ENCODE results near the gene PRAMEF18.
"Not testable (repeated sequence)": the region's sequence is repeated elsewhere in the genome, so short reads cannot be mapped to it uniquely, and the experiment has no call there.

PRAMEF18 gene

DNA sequence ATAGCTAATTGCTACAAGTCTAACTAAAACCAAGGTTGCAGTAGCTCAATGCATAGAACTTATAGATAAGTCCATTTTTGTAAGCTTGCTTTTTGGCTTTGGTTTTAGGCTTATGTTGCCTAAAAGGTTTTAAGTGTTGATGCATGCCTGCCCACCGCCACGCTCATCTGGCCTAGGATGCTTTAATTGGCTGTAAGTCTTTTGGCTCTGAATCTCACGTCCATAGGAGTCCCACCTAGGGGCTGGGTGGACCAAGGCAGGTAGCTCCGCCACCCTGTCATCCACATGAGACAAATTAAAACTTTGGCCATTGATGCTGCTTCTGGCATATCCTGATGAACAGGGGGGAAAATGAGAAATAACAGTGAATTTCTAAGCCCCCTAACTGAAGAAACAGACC lies 11.6 kb upstream of the PRAMEF18 start:
- not testable (repeated sequence) for H3K27ac ChIP-seq (replicated peaks; ENCODE audit: low read length); H3K79me1 ChIP-seq (ENCODE audit: low read depth, low read length); H3K14ac ChIP-seq (ENCODE audit: low read length); H3K9me3 ChIP-seq (replicated peaks in 1 of 2; ENCODE audit: control insufficient read depth in 2 of 2, insufficient read depth in 1 of 2, low read depth in 1 of 2, low read length in 2 of 2); H3K36me3 ChIP-seq (replicated peaks in 1 of 2; ENCODE audit: control insufficient read depth in 2 of 2, insufficient read depth in 2 of 2, low read length in 2 of 2); H2BK15ac ChIP-seq (ENCODE audit: low read length); H3K4me2 ChIP-seq (ENCODE audit: insufficient read depth, low read length, poor library complexity, severe bottlenecking); H2AK5ac ChIP-seq (ENCODE audit: low read depth, low read length); H4K8ac ChIP-seq (ENCODE audit: low read depth, low read length); H4K91ac ChIP-seq (ENCODE audit: low read depth, low read length, poor library complexity); H2BK5ac ChIP-seq (ENCODE audit: low read length); H2BK120ac ChIP-seq (ENCODE audit: low read depth, low read length); H3K23ac ChIP-seq (ENCODE audit: low read depth, low read length, poor library complexity); DNase-seq (ENCODE audit: low spot score); H3K4me1 ChIP-seq (ENCODE audit: control insufficient read depth in 2 of 2, insufficient read depth in 1 of 2, low read depth in 1 of 2, low read length in 2 of 2); H3K9ac ChIP-seq (ENCODE audit: low read depth, low read length, poor library complexity); H3K27me3 ChIP-seq (ENCODE audit: control insufficient read depth in 3 of 3, insufficient read depth in 3 of 3, low read depth in 1 of 3, low read length in 3 of 3); H2BK12ac ChIP-seq (ENCODE audit: low read length); H2AFZ ChIP-seq (ENCODE audit: low read length); H3K4me3 ChIP-seq (ENCODE audit: low read length in 2 of 2); H3K18ac ChIP-seq (ENCODE audit: low read length); H3K4ac ChIP-seq (ENCODE audit: low read length)
- no CpG with 5 or more reads among the region's 4 CpGs for WGBS, 2 donors (ENCODE audit: extremely low coverage in 2 of 2, insufficient read length in 2 of 2, insufficient replicate concordance in 1 of 2)

DNA sequence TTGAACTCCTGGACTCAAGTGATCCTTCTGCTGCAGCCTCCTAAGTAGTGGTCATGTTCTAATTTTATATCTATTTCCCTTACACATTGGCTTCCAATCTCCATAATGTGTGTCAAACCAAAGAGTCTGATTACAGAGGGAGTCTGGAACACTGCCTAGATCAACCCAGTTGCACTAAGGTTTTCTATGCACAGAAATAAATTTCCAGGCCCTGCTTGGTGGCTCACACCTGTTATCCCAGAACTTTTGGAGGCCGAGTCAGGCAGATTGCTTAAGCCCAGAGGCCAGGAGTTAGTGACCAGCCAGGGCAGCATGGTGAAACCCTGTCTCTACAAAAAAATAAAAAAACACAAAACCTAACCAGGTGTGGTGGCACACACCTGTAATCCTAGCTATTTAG lies 8.1 kb upstream of the PRAMEF18 start:
- H3K9me3 ChIP-seq (replicated peaks in 1 of 2; ENCODE audit: control insufficient read depth in 2 of 2, insufficient read depth in 1 of 2, low read depth in 1 of 2, low read length in 2 of 2); DNase-seq (ENCODE audit: low spot score): not testable (repeated sequence)
- no CpG with 5 or more reads among the region's 1 CpG for WGBS, 2 donors (ENCODE audit: extremely low coverage in 2 of 2, insufficient read length in 2 of 2, insufficient replicate concordance in 1 of 2)

DNA sequence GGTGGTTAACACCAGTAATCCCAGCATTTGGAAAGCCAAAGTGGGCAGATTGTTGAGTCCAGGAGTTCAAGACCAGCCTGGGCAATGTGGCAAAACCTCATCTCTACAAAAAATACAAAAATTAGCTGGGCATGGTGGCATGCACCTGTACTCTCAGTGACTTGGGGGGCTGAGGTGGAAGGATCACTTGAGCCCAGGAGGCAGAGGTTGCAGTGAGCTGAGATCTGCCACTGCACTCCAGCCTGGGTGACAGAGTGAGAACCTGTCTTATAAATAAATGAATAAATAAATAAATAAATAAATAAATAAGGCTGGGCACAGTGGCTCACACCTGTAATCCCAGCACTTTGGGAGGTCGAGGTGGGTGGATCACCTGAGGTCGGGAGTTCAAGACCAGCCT lies 6.1 kb upstream of the PRAMEF18 start:
- H3K79me1 ChIP-seq (ENCODE audit: low read depth, low read length); H3K4ac ChIP-seq (ENCODE audit: low read length); DNase-seq (ENCODE audit: low spot score); H3K9ac ChIP-seq (ENCODE audit: low read depth, low read length, poor library complexity); H3K27ac ChIP-seq (replicated peaks; ENCODE audit: low read length); H3K18ac ChIP-seq (ENCODE audit: low read length); H3K4me3 ChIP-seq (ENCODE audit: low read length in 2 of 2); H3K36me3 ChIP-seq (replicated peaks in 1 of 2; ENCODE audit: control insufficient read depth in 2 of 2, insufficient read depth in 2 of 2, low read length in 2 of 2); H2BK12ac ChIP-seq (ENCODE audit: low read length); H3K27me3 ChIP-seq (ENCODE audit: control insufficient read depth in 3 of 3, insufficient read depth in 3 of 3, low read depth in 1 of 3, low read length in 3 of 3); H2BK120ac ChIP-seq (ENCODE audit: low read depth, low read length); H4K8ac ChIP-seq (ENCODE audit: low read depth, low read length); H2AFZ ChIP-seq (ENCODE audit: low read length); H3K23ac ChIP-seq (ENCODE audit: low read depth, low read length, poor library complexity); H2BK5ac ChIP-seq (ENCODE audit: low read length); H3K14ac ChIP-seq (ENCODE audit: low read length); H3K4me2 ChIP-seq (ENCODE audit: insufficient read depth, low read length, poor library complexity, severe bottlenecking); H2BK15ac ChIP-seq (ENCODE audit: low read length); H2AK5ac ChIP-seq (ENCODE audit: low read depth, low read length); H4K91ac ChIP-seq (ENCODE audit: low read depth, low read length, poor library complexity); H3K4me1 ChIP-seq (ENCODE audit: control insufficient read depth in 2 of 2, insufficient read depth in 1 of 2, low read depth in 1 of 2, low read length in 2 of 2): not testable (repeated sequence)
- no CpG with 5 or more reads among the region's 2 CpGs for WGBS, 2 donors (ENCODE audit: extremely low coverage in 2 of 2, insufficient read length in 2 of 2, insufficient replicate concordance in 1 of 2)
- peaks cover 0 to 10% of the 10 kb centered on the region in 2 donors for H3K9me3 ChIP-seq (replicated peaks in 1 of 2; ENCODE audit: control insufficient read depth in 2 of 2, insufficient read depth in 1 of 2, low read depth in 1 of 2, low read length in 2 of 2)

More for the DNA sequence above, 8.1 kb upstream of the PRAMEF18 start:
- not testable (repeated sequence) for H2BK120ac ChIP-seq (ENCODE audit: low read depth, low read length); H2BK5ac ChIP-seq (ENCODE audit: low read length); H3K23ac ChIP-seq (ENCODE audit: low read depth, low read length, poor library complexity); H3K4ac ChIP-seq (ENCODE audit: low read length); H2AFZ ChIP-seq (ENCODE audit: low read length); H3K14ac ChIP-seq (ENCODE audit: low read length); H3K79me1 ChIP-seq (ENCODE audit: low read depth, low read length); H3K4me1 ChIP-seq (ENCODE audit: control insufficient read depth in 2 of 2, insufficient read depth in 1 of 2, low read depth in 1 of 2, low read length in 2 of 2); H3K36me3 ChIP-seq (replicated peaks in 1 of 2; ENCODE audit: control insufficient read depth in 2 of 2, insufficient read depth in 2 of 2, low read length in 2 of 2); H4K91ac ChIP-seq (ENCODE audit: low read depth, low read length, poor library complexity); H2AK5ac ChIP-seq (ENCODE audit: low read depth, low read length); H3K27ac ChIP-seq (replicated peaks; ENCODE audit: low read length); H4K8ac ChIP-seq (ENCODE audit: low read depth, low read length); H3K18ac ChIP-seq (ENCODE audit: low read length); H3K9ac ChIP-seq (ENCODE audit: low read depth, low read length, poor library complexity); H2BK15ac ChIP-seq (ENCODE audit: low read length); H2BK12ac ChIP-seq (ENCODE audit: low read length); H3K4me2 ChIP-seq (ENCODE audit: insufficient read depth, low read length, poor library complexity, severe bottlenecking); H3K4me3 ChIP-seq (ENCODE audit: low read length in 2 of 2); H3K27me3 ChIP-seq (ENCODE audit: control insufficient read depth in 3 of 3, insufficient read depth in 3 of 3, low read depth in 1 of 3, low read length in 3 of 3)

DNA sequence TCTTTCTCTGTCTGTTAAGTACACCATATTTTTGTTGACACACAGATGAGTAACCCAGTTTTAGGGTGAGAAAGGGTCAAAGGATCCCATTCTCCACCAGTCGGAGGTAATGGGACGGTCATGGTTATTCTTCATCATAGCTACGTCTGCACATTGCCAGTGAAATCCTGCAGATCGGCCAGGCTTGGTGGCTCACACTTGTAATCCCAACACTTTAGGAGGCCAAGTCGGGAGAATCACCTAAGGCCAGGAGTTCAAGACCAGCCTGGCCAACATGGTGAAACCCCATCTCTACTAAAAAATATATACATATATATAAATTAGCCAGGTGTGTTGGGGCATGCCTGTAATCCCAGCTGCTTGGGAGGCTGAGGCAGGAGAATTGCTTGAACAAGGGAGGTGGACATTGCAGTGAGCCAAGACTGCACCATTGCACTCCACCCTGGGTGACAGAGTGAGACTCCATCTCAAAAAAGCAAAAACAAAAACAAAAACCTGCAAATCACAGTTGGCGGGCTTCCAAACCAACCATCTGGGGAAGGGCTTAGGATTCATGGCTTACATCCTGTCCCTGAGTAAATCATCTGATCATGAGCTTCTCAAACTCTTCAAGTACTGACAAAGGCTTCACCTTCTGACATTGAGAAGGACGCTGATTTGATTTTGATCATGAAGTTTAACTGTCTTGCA lies 5.3 kb upstream of the PRAMEF18 start:
- H4K8ac ChIP-seq (ENCODE audit: low read depth, low read length); DNase-seq (ENCODE audit: low spot score); H4K91ac ChIP-seq (ENCODE audit: low read depth, low read length, poor library complexity); H2BK15ac ChIP-seq (ENCODE audit: low read length); H2AK5ac ChIP-seq (ENCODE audit: low read depth, low read length); H2BK5ac ChIP-seq (ENCODE audit: low read length); H3K14ac ChIP-seq (ENCODE audit: low read length); H2AFZ ChIP-seq (ENCODE audit: low read length); H3K4me1 ChIP-seq (ENCODE audit: control insufficient read depth in 2 of 2, insufficient read depth in 1 of 2, low read depth in 1 of 2, low read length in 2 of 2); H3K79me1 ChIP-seq (ENCODE audit: low read depth, low read length); H3K9ac ChIP-seq (ENCODE audit: low read depth, low read length, poor library complexity); H2BK120ac ChIP-seq (ENCODE audit: low read depth, low read length); H3K23ac ChIP-seq (ENCODE audit: low read depth, low read length, poor library complexity); H3K27me3 ChIP-seq (ENCODE audit: control insufficient read depth in 3 of 3, insufficient read depth in 3 of 3, low read depth in 1 of 3, low read length in 3 of 3); H3K36me3 ChIP-seq (replicated peaks in 1 of 2; ENCODE audit: control insufficient read depth in 2 of 2, insufficient read depth in 2 of 2, low read length in 2 of 2); H3K18ac ChIP-seq (ENCODE audit: low read length); H3K4me2 ChIP-seq (ENCODE audit: insufficient read depth, low read length, poor library complexity, severe bottlenecking); H3K27ac ChIP-seq (replicated peaks; ENCODE audit: low read length); H3K4ac ChIP-seq (ENCODE audit: low read length); H2BK12ac ChIP-seq (ENCODE audit: low read length): not testable (repeated sequence)
- no CpG with 5 or more reads among the region's 7 CpGs for WGBS, 2 donors (ENCODE audit: extremely low coverage in 2 of 2, insufficient read length in 2 of 2, insufficient replicate concordance in 1 of 2)
- H3K4me3 ChIP-seq (ENCODE audit: low read length in 2 of 2) = peak overlapping the region in 1 of 2 donors; percentile 37
- peaks cover 0 to 10% of the 10 kb centered on the region in 2 donors for H3K9me3 ChIP-seq (replicated peaks in 1 of 2; ENCODE audit: control insufficient read depth in 2 of 2, insufficient read depth in 1 of 2, low read depth in 1 of 2, low read length in 2 of 2)

All from neuronal stem cell (in vitro differentiated cells).